Lung (tissue), 12 donors: Measurements from ENCODE around the gene LPIN1. TPM values are rescaled to one million over a fixed set of nuclear protein-coding genes. Genes with fewer than 3 reads are reported as not detected.

ENCODE experiments used
- ATAC-seq: fragments of 200-7000 bp; cut with Tn5 transposase; one replicate; pipeline ENCODE4 v1.9.1; 2020; ENCODE audit warnings: moderate number of reproducible peaks; ENCODE audit not compliant: insufficient read depth, low FRiP score
- DNase-seq, 3 donors: peaks; one replicate each; pipeline ENCODE4 v3.0.0-alpha.2; 2013 to 2017
- H3K27ac ChIP-seq, 2 donors: one replicate each; pipeline ENCODE4 v1.5.1; 2013; ENCODE audit warnings: mild to moderate bottlenecking in 2 of 2, moderate library complexity in 2 of 2, control low read depth in 1 of 2, inconsistent platforms in 1 of 2, low read depth in 1 of 2, low read length in 1 of 2
- H3K27me3 ChIP-seq, 3 donors: one replicate each; pipeline ENCODE4 v1.5.1; 2013; ENCODE audit warnings: low read length in 2 of 3; ENCODE audit not compliant: control insufficient read depth in 3 of 3, insufficient read depth in 3 of 3
- H3K36me3 ChIP-seq, 4 donors: one replicate each; pipeline ENCODE4 v1.5.1; 2013; ENCODE audit warnings: low read length in 4 of 4, mild to moderate bottlenecking in 1 of 4, moderate library complexity in 1 of 4; ENCODE audit not compliant: control insufficient read depth in 4 of 4, insufficient read depth in 4 of 4
- H3K4me1 ChIP-seq, 5 donors: one replicate each; pipeline ENCODE4 v1.5.1; 2013; ENCODE audit warnings: low read length in 5 of 5, mild to moderate bottlenecking in 2 of 5, moderate library complexity in 1 of 5; ENCODE audit not compliant: control insufficient read depth in 5 of 5, insufficient read depth in 5 of 5
- H3K4me3 ChIP-seq: one replicate; pipeline ENCODE4 v1.5.1; 2013; ENCODE audit warnings: mild to moderate bottlenecking, control low read depth, moderate library complexity
- H3K9ac ChIP-seq, 2 donors: one replicate each; pipeline ENCODE4 v1.5.1; 2013; ENCODE audit warnings: low read length in 2 of 2, control low read depth in 1 of 2; ENCODE audit not compliant: insufficient read depth in 1 of 2
- H3K9me3 ChIP-seq, 4 donors: one replicate each; pipeline ENCODE4 v1.5.1; 2013; ENCODE audit warnings: low read length in 3 of 4, mild to moderate bottlenecking in 1 of 4, moderate library complexity in 1 of 4; ENCODE audit not compliant: control insufficient read depth in 4 of 4, insufficient read depth in 3 of 4
- CTCF ChIP-seq: IDR thresholded peaks from 2 replicates; pipeline ENCODE4 v1.5.1; 2012; ENCODE audit warnings: mild to moderate bottlenecking; ENCODE audit errors: control extremely low read depth, extremely low read depth
- WGBS, 2 donors: extraction: QIAGEN DNeasy Blood & Tissue Kit; methylation state at CpG; one replicate each; pipeline ENCODE4 v1.1.7; 2013; 5-methylcytosine and 5-hydroxymethylcytosine counted together
- polyA plus RNA-seq, 2 donors: library from polyadenylated mRNA; stranded (reverse); fragments of 200-250 nt; gene quantifications; one replicate each; pipeline ENCODE4 v1.2.1, GENCODE V29; 2013
- total RNA-seq, 2 donors: library from RNA; depleted of rRNA in 1 of 2; stranded (reverse); fragments of >200 nt in 1 of 2; gene quantifications; one replicate each; pipeline ENCODE4 v1.2.1, GENCODE V29; 2014 to 2021
- donor health status: control.
- donor health status: control.
- donor health status: Bipolar disorder and iron deficiency.
- donor health status: healthy.
- donor health status: DM: yes; HTN: yes; CAD: no.

Gene LPIN1
- total and polyA plus RNA-seq, 4 donors: 14.7 to 43.4 (median 26.0) TPM

- H3K36me3 ChIP-seq: no peaks in the 10 kb centered on the region
- DNase-seq (no peak), ATAC-seq (no peak)
- no peak overlapping the region for H3K9ac ChIP-seq
- no peaks in the 10 kb centered on the region for H3K27me3 ChIP-seq
- WGBS, 2 donors: 48 to 74% methylated on average over 5 of the region's 5 CpGs
- peaks cover 6 to 36% (median 10%) of the 10 kb centered on the region in 5 donors for H3K4me1 ChIP-seq
- no peaks in the 10 kb centered on the region for H3K9me3 ChIP-seq
- TF ChIP-seq CTCF: no peak
- H3K27ac ChIP-seq: peak overlapping the region in 1 of 2 donors; percentile 46
- no peak overlapping the region for H3K4me3 ChIP-seq
Observed at GRCh38 chr2:11750422-11750821, 4.0 kb downstream of the LPIN1 start.

GRCh38 chr2:11750917-11751316, 4.5 kb downstream of the LPIN1 start:
- H3K27me3 ChIP-seq: no peaks in the 10 kb centered on the region
- no peaks in the 10 kb centered on the region for H3K9me3 ChIP-seq
- H3K36me3 ChIP-seq: no peaks in the 10 kb centered on the region
- ATAC-seq: no peak
- H3K9ac ChIP-seq: no peak overlapping the region
- H3K4me3 ChIP-seq: no peak overlapping the region
- peak overlapping the region in 1 of 2 donors; percentile 7 for H3K27ac ChIP-seq
- 65 to 70% methylated on average over 7 of the region's 7 CpGs for WGBS, 2 donors
- peaks cover 6 to 33% (median 10%) of the 10 kb centered on the region in 5 donors for H3K4me1 ChIP-seq
- TF ChIP-seq CTCF: no peak
- no peak for DNase-seq

DNA sequence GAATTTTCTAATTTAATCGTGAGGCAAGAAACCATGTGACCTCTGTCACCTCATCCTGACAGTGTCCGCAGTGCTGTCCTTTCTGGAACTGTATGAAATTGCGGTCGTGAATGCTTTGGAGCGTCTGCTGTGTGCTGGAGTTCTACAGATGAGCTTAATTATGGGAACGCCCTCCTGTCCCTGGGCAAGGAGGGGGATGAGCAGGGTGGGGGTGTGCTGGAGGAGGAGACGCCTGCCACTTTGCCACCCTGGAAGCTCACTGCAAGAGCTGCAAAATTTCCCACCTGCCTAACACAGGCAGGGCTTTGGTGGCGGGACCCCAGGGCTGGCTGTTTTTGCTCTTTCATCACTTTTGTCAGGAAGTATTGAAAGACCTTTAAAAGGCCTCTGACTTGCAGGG, 6.5 kb downstream of the LPIN1 start:
- Histone ChIP-seq H3K9me3 (no peaks in the 10 kb centered on the region), H3K27ac (peak overlapping the region in 1 of 2 donors; percentile 68), H3K4me3 (no peak overlapping the region), H3K4me1 (peaks cover 0 to 28% (median 10%) of the 10 kb centered on the region in 5 donors), H3K36me3 (no peaks in the 10 kb centered on the region), H3K27me3 (no peaks in the 10 kb centered on the region), H3K9ac (no peak overlapping the region)
- ATAC-seq (no peak), DNase-seq (no peak)
- TF ChIP-seq CTCF: no peak
- 58 to 69% methylated on average over 8 of the region's 8 CpGs for WGBS, 2 donors

DNA sequence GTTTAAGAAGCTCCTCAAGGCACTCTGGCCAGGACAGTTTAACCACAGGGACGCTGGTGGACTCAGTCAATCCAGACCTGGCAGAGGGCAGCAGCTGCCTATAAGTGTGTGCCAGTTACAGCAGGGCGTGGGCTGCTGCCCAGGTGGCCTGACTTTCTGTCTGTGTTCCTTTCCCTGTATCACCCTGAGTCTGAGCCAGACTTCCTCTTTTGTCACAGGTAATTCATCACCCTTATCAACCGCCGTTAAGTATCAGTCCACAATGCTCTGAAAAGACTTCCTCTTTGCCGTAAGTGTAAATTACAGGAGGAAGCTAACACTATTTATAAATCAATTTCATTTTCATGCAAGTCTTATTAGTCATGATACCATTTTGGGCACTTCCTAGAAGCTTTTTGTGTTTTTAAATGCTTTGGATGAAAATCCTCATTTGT, 7.0 kb downstream of the LPIN1 start:
- Histone ChIP-seq H3K27me3 (no peaks in the 10 kb centered on the region), H3K27ac (peak overlapping the region in 1 of 2 donors; percentile 88), H3K9me3 (no peaks in the 10 kb centered on the region), H3K4me1 (peaks cover 0 to 25% (median 11%) of the 10 kb centered on the region in 5 donors), H3K9ac (no peak overlapping the region), H3K36me3 (no peaks in the 10 kb centered on the region), H3K4me3 (no peak overlapping the region)
- WGBS, 2 donors: 9 to 13% methylated on average over 5 of the region's 5 CpGs
- ATAC-seq (peak; percentile 71), DNase-seq (no peak)
- no peak for TF ChIP-seq CTCF
